ENCODE data around the gene DDX41. TPM values are rescaled to one million over a fixed set of nuclear protein-coding genes. Genes with fewer than 3 reads are reported as not detected.
"Not testable (repeated sequence)": the region's sequence is repeated elsewhere in the genome, so short reads cannot be mapped to it uniquely, and the experiment has no call there.

The DDX41 gene
- total RNA-seq, result 100 to 1,000 TPM in 3 of 5 donors, 10 to 100 TPM in 2; 54.9 to 263 (median 128) TPM
- polyA plus RNA-seq, result 10 to 100 TPM; 65.3 to 72.9 (median 71.0) TPM
- long read RNA-seq, donor 1, partial matches to known transcripts, result 12 of 13 reads
- long read RNA-seq, donor 1, other reads (novel, unspliced or antisense), result 0 of 13 reads
- long read RNA-seq, donor 2, partial matches to known transcripts, result 11 of 15 reads
- long read RNA-seq, donor 2, other reads (novel, unspliced or antisense), result 0 of 15 reads
- long read RNA-seq, donor 3, result 0 reads
- long read RNA-seq, donor 4, partial matches to known transcripts, result 0 of 1 reads
- long read RNA-seq, donor 4, other reads (novel, unspliced or antisense), result 0 of 1 reads
- long read RNA-seq, donor 5, partial matches to known transcripts, result 0 of 4 reads
- long read RNA-seq, donor 5, other reads (novel, unspliced or antisense), result 0 of 4 reads
- long read RNA-seq, donor 6, transcript DDX41-207 (11 exons, 1,564 nt), result major isoform, 5 of 64 reads
- long read RNA-seq, donor 6, partial matches to known transcripts, result 56 of 64 reads
- long read RNA-seq, donor 6, other reads (novel, unspliced or antisense), result 0 of 64 reads
- long read RNA-seq, donor 7, partial matches to known transcripts, result 6 of 7 reads
- long read RNA-seq, donor 7, other reads (novel, unspliced or antisense), result 0 of 7 reads
- long read RNA-seq, donor 8, partial matches to known transcripts, result 7 of 8 reads
- long read RNA-seq, donor 8, other reads (novel, unspliced or antisense), result 0 of 8 reads
- long read RNA-seq, donor 9, partial matches to known transcripts, result 12 of 14 reads
- long read RNA-seq, donor 9, other reads (novel, unspliced or antisense), result 0 of 14 reads
- long read RNA-seq, donor 10, partial matches to known transcripts, result 0 of 3 reads
- long read RNA-seq, donor 10, other reads (novel, unspliced or antisense), result 0 of 3 reads

DNA sequence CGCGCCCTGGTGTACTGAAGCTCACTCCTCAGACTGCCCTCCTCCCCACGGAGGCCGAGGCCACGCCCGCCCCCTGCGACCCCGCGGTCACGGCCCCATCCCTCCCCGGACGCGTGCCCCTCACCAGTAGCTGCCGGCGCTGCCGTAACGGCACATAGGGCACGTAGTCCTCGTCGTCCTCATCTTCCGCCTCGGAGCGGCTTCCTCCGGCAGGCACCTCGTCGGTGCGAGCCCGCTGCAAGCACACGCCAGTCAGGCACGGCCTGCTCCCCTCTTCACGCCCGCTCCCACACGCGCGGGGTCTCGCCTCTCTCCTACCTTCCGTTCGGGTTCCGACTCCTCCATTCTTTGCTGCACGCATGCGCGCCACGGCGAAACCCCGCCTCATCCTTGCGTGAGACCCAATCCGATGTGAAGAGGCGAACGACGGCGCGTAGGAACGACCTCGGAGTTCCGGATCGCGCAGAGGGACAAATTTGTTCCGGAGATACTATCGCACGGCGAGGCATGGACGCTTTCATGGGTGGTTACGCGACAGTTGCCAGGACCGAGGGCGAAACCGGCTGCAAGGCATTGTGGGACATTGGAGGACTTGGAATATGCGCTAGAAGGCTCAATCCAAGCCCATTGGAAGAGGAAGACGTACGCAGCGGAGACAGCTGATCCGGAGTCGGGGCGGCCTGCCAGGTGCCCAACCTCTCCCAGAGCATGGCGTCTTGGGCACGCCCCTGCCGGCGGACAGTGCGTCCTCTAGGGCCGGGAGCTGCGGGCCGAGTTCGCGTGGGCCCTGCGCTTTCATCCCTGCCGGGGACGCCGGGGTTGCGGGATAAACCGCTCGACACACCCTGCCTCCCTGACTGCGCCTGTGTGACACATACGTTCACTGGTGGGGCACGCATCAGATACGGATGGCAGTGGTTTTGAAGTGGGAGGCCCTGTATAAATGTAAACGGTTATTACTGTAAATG is at the start of gene DDX41:
TSS of gene DDX41 (minus strand) at position 361 of the 968 bp plus-strand sequence. CDS start at position 345, 16 bp downstream.
- Histone ChIP-seq H3K9me3 (no peaks in the 10 kb centered on the region), H3K36me3 (peaks cover 52 to 67% (median 64%) of the 10 kb centered on the region in 4 donors), H3K27ac (peak within 1 kb of the TSS; percentile 80 to 91 (median 87)), H3K27me3 (no peaks in the 10 kb centered on the region), H3K4me3 (peak within 1 kb of the TSS; percentile 91 to 100 (median 97)), H3K4me1 (peaks cover 8 to 39% (median 30%) of the 10 kb centered on the region in 4 donors)
- TF ChIP-seq EP300 (IDR thresholded peaks at IDR 0.05), result no peak
- TF ChIP-seq POLR2AphosphoS5 (IDR thresholded peaks at IDR 0.05), result peak; percentile 87 to 99 (median 94)
- intact Hi-C loops (cut with DNase I; ENCODE audit: low total_unique reads), result no loop called here
- peak; percentile 97 to 99 for DNase-seq
- 0 to 1% (median 0%) methylated on average over 72 to 96 of the region's 96 CpGs for WGBS, 5 donors

DNA sequence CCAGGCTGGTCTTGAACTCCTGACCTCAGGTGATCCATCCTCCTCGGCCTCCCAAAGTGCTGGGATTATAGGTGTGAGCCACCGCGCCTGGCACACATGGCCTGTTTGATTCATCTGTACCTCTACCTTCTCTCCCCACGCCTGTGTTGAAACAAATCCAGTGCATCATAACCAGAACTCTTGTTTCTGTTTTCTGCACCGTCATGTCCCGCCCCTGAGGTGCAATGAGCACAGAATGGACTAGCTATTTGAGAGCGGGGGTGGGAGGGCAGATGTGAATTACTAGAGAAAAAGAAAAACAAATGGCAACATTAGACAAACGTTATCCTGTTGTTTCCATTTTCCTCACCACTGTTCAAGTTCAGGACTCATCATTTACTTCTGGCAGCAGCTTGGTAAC is 48.3 kb upstream of the DDX41 start:
- WGBS, 5 donors, result 66 to 78% (median 75%) methylated on average over 8 of the region's 8 CpGs
- peaks cover 0 to 13% (median 0%) of the 10 kb centered on the region in 3 donors for H3K27me3 ChIP-seq
- H3K27ac ChIP-seq, result no peak overlapping the region
- no peaks in the 10 kb centered on the region for H3K36me3 ChIP-seq
- no peak overlapping the region for H3K4me3 ChIP-seq
- intact Hi-C loops (cut with DNase I; ENCODE audit: low total_unique reads), result no loop called here
- H3K4me1 ChIP-seq, result no peaks in the 10 kb centered on the region
- no peak for DNase-seq
- TF ChIP-seq, protein P1, sequence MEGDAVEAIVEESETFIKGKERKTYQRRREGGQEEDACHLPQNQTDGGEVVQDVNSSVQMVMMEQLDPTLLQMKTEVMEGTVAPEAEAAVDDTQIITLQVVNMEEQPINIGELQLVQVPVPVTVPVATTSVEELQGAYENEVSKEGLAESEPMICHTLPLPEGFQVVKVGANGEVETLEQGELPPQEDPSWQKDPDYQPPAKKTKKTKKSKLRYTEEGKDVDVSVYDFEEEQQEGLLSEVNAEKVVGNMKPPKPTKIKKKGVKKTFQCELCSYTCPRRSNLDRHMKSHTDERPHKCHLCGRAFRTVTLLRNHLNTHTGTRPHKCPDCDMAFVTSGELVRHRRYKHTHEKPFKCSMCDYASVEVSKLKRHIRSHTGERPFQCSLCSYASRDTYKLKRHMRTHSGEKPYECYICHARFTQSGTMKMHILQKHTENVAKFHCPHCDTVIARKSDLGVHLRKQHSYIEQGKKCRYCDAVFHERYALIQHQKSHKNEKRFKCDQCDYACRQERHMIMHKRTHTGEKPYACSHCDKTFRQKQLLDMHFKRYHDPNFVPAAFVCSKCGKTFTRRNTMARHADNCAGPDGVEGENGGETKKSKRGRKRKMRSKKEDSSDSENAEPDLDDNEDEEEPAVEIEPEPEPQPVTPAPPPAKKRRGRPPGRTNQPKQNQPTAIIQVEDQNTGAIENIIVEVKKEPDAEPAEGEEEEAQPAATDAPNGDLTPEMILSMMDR (IDR thresholded peaks at IDR 0.05), result no peak
- TF ChIP-seq POLR2A (IDR thresholded peaks at IDR 0.05) (no peak), POLR2AphosphoS5 (IDR thresholded peaks at IDR 0.05) (no peak), EP300 (IDR thresholded peaks at IDR 0.05) (no peak)
- H3K9me3 ChIP-seq, result peaks cover 0 to 13% (median 5%) of the 10 kb centered on the region in 4 donors

DNA sequence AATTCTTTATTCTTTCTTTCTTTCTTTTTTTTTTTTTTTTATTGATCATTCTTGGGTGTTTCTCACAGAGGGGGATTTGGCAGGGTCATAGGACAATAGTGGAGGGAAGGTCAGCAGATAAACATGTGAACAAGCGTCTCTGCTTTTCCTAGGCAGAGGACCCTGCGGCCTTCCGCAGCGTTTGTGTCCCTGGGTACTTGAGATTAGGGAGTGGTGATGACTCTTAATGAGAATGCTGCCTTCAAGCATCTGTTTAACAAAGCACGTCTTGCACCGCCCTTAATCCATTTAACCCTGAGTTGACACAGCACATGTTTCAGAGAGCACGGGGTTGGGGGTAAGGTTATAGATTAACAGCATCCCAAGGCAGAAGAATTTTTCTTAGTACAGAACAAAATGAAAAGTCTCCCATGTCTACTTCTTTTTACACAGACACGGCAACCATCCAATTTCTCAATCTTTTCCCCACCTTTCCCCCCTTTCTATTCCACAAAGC is 42.7 kb upstream of the DDX41 start:
- H3K4me3 ChIP-seq; H3K36me3 ChIP-seq; DNase-seq; H3K27me3 ChIP-seq; intact Hi-C loops (cut with DNase I; ENCODE audit: low total_unique reads); H3K27ac ChIP-seq: not testable (repeated sequence)
- whole genome bisulfite sequencing, 5 donors, result 31 to 49% (median 39%) methylated on average over 7 to 8 of the region's 8 CpGs
- Histone ChIP-seq H3K4me1 (peaks cover 5 to 11% (median 8%) of the 10 kb centered on the region in 4 donors), H3K9me3 (peaks cover 0 to 13% (median 5%) of the 10 kb centered on the region in 4 donors)

DNA sequence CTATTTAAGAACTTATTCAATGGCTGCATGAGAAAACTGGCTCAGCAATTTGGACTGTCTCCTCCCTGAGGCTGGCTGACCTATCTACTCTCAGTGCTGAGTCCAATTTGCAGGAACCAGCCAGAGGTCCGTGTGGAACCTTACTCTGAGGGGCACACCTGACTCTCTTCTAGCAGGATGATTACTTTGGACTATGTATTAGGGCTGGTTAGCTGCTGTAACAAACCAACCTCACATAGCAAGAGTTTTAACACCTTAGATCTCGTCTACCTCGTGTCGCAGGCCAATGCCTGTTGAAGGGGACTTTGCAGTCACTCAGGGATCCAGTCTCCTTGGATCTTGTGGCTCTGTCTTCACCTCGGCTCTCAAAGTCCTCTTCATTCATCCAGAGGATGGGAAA is 41.0 kb upstream of the DDX41 start:
- TF ChIP-seq POLR2A (IDR thresholded peaks at IDR 0.05) (no peak), EP300 (IDR thresholded peaks at IDR 0.05) (no peak), POLR2AphosphoS5 (IDR thresholded peaks at IDR 0.05) (no peak)
- TF ChIP-seq, protein P1 (IDR thresholded peaks at IDR 0.05), result no peak
- Histone ChIP-seq H3K27me3 (no peaks in the 10 kb centered on the region), H3K36me3 (peaks cover 0 to under 1% (median 0%) of the 10 kb centered on the region in 4 donors), H3K4me1 (peaks cover 12 to 22% (median 18%) of the 10 kb centered on the region in 4 donors), H3K4me3 (no peak overlapping the region), H3K27ac (no peak overlapping the region), H3K9me3 (peaks cover 0 to 13% (median 5%) of the 10 kb centered on the region in 4 donors)
- no peak for DNase-seq
- intact Hi-C loops (cut with DNase I; ENCODE audit: low total_unique reads), result no loop called here
- WGBS, 5 donors, result 85 to 93% (median 88%) methylated on average over 4 to 5 of the region's 5 CpGs
